Measurements from ENCODE around the gene DMXL1.

DNA sequence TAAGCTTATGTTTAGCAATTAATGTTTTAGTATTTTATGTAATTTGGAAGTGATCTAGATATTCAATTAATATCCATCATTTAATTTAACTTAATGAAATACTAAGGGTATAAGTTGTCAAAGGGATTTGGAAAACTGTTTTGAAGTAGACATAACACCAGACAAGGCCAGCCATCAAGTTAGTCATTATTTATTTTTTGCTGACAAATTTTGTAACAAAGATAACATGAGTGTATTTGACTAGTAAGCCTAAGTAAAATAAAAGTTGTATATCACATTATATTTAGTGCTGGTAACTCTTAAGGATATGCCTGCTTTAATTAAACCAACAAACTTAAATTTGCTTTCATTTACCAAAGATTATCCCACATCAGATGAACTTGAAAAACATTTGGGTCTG lies 159.1 kb downstream of the DMXL1 start:
- TF ChIP-seq, protein P1, sequence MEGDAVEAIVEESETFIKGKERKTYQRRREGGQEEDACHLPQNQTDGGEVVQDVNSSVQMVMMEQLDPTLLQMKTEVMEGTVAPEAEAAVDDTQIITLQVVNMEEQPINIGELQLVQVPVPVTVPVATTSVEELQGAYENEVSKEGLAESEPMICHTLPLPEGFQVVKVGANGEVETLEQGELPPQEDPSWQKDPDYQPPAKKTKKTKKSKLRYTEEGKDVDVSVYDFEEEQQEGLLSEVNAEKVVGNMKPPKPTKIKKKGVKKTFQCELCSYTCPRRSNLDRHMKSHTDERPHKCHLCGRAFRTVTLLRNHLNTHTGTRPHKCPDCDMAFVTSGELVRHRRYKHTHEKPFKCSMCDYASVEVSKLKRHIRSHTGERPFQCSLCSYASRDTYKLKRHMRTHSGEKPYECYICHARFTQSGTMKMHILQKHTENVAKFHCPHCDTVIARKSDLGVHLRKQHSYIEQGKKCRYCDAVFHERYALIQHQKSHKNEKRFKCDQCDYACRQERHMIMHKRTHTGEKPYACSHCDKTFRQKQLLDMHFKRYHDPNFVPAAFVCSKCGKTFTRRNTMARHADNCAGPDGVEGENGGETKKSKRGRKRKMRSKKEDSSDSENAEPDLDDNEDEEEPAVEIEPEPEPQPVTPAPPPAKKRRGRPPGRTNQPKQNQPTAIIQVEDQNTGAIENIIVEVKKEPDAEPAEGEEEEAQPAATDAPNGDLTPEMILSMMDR (IDR thresholded peaks at IDR 0.05; ENCODE audit: low read depth, low read length), result no peak
- no peak for TF ChIP-seq EZH2phosphoT487 (IDR thresholded peaks at IDR 0.05; ENCODE audit: low read depth)

Data from OCI-LY3 (cell line).